ENCODE results near the gene RAD9B. TPM values are rescaled to one million over a fixed set of nuclear protein-coding genes. Genes with fewer than 3 reads are reported as not detected.

The RAD9B gene
- total and polyA plus RNA-seq, 2 of the 13 experiments (the other 11 are each of a cell fraction or from before 2014, with no cell fraction given) = 0.05 to 0.38 TPM

- TF ChIP-seq ZNF550 (CRISPR knock-in tag; IDR thresholded peaks at IDR 0.05; ENCODE audit: borderline replicate concordance) (no peak), BCL6 (CRISPR knock-in tag; IDR thresholded peaks at IDR 0.05) (no peak), ZNF768 (CRISPR knock-in tag; IDR thresholded peaks at IDR 0.05) (peak; percentile 55), ZNF577 (CRISPR knock-in tag; IDR thresholded peaks at IDR 0.05; ENCODE audit: borderline replicate concordance, low read depth) (0 out of 2 replicates have a peak, but pooled peaks have one; percentile 34), ZNF460 (CRISPR knock-in tag; IDR thresholded peaks at IDR 0.05; ENCODE audit: borderline replicate concordance) (no peak), ZNF589 (CRISPR knock-in tag; conservative IDR thresholded peaks at IDR 0.05) (0 out of 2 replicates have a peak, but pooled peaks have one; percentile 85), ZNF615 (CRISPR knock-in tag; IDR thresholded peaks at IDR 0.05; ENCODE audit: borderline replicate concordance) (peak; percentile 99), ZNF784 (CRISPR knock-in tag; IDR thresholded peaks at IDR 0.05; ENCODE audit: borderline replicate concordance) (peak; percentile 93; the same call in 1 of the 2 replicates), HOXA9 (CRISPR knock-in tag; IDR thresholded peaks at IDR 0.05; ENCODE audit: borderline replicate concordance) (peak; percentile 89; the same call in 1 of the 2 replicates), SMAD3 (CRISPR knock-in tag; IDR thresholded peaks at IDR 0.05) (peak; percentile 85), NCOA1 (CRISPR knock-in tag; IDR thresholded peaks at IDR 0.05) (no peak), PBX3 (CRISPR knock-in tag; IDR thresholded peaks at IDR 0.05; ENCODE audit: borderline replicate concordance) (peak; percentile 89), IRF2 (CRISPR knock-in tag; IDR thresholded peaks at IDR 0.05) (peak; percentile 90), ZFY (CRISPR knock-in tag; IDR thresholded peaks at IDR 0.05) (peak; percentile 98), THYN1 (CRISPR knock-in tag; IDR thresholded peaks at IDR 0.05; ENCODE audit: borderline replicate concordance, low read depth) (no peak), ZNF235 (CRISPR knock-in tag; IDR thresholded peaks at IDR 0.05; ENCODE audit: borderline replicate concordance) (peak; percentile 84; the same call in 1 of the 2 replicates), ETV5 (CRISPR knock-in tag; IDR thresholded peaks at IDR 0.05; ENCODE audit: borderline replicate concordance) (peak; percentile 62), MBNL3 (CRISPR knock-in tag; conservative IDR thresholded peaks at IDR 0.05) (no peak), NRL (CRISPR knock-in tag; IDR thresholded peaks at IDR 0.05; ENCODE audit: borderline replicate concordance) (peak; percentile 96), ZNF816 (CRISPR knock-in tag; IDR thresholded peaks at IDR 0.05; ENCODE audit: borderline replicate concordance) (no peak; the same call in 1 of the 2 replicates), RFXAP (CRISPR knock-in tag; IDR thresholded peaks at IDR 0.05; ENCODE audit: borderline replicate concordance) (peak; percentile 89; the same call in 1 of the 2 replicates), RARA (CRISPR knock-in tag; IDR thresholded peaks at IDR 0.05) (no peak; the same call in 1 of the 2 replicates), ZNF607 (CRISPR knock-in tag; IDR thresholded peaks at IDR 0.05; ENCODE audit: borderline replicate concordance) (peak; percentile 98), U2AF1 (optimal IDR thresholded peaks at IDR 0.05; ENCODE audit: low read depth, low read length) (peak; percentile 51), SALL1 (CRISPR knock-in tag; IDR thresholded peaks at IDR 0.05) (peak; percentile 98), GATAD1 (CRISPR knock-in tag; IDR thresholded peaks at IDR 0.05) (peak; percentile 93), SETDB1 (CRISPR knock-in tag; IDR thresholded peaks at IDR 0.05; ENCODE audit: borderline replicate concordance) (no peak), POLR2A (IDR thresholded peaks at IDR 0.05; ENCODE audit: insufficient read depth in 1 of 2, low read depth in 2 of 2, low read length in 2 of 2) (peak; percentile 89 to 91), ZNF3 (CRISPR knock-in tag; IDR thresholded peaks at IDR 0.05) (no peak), GABPB1 (CRISPR knock-in tag; IDR thresholded peaks at IDR 0.05) (peak; percentile 82)
These were observed at the start of gene RAD9B, which contains the start of gene VPS29 (continued) for GRCh38 chr12:110501752-110502738.

All from HepG2 (cell line).